D341Med (cell line): ENCODE results near the gene COL13A1.

ENCODE experiments used
- DNase-seq: peaks from one replicate; pipeline ENCODE4 v3.0.0; 2012; ENCODE audit warnings: low spot score

COL13A1 gene

GRCh38 chr10:69968830-69969229, 167.1 kb downstream of the COL13A1 start:
- no peak for DNase-seq

- no peak for DNase-seq
These were observed 168.3 kb downstream of the COL13A1 start for GRCh38 chr10:69969977-69970376.

GRCh38 chr10:69972981-69973397, 171.3 kb downstream of the COL13A1 start:
- no peak for DNase-seq

GRCh38 chr10:69973678-69974077, 172.0 kb downstream of the COL13A1 start:
- DNase-seq = no peak

GRCh38 chr10:69974551-69975155, 172.9 kb downstream of the COL13A1 start:
- no peak for DNase-seq

- no peak for DNase-seq
These were observed 175.3 kb downstream of the COL13A1 start for GRCh38 chr10:69976795-69977546.

- DNase-seq = no peak
These were observed 177.5 kb downstream of the COL13A1 start for GRCh38 chr10:69979174-69979573.

- DNase-seq = no peak
These were observed 179.0 kb downstream of the COL13A1 start for GRCh38 chr10:69980672-69981071.

GRCh38 chr10:69988094-69988493, 186.4 kb downstream of the COL13A1 start:
- DNase-seq = no peak

GRCh38 chr10:69991151-69991550, 189.4 kb downstream of the COL13A1 start:
- DNase-seq = no peak

- DNase-seq = peak; percentile 36
These were observed 192.6 kb downstream of the COL13A1 start for GRCh38 chr10:69994262-69994661.

- no peak for DNase-seq
These were observed 194.9 kb downstream of the COL13A1 start for GRCh38 chr10:69996611-69997010.

GRCh38 chr10:70000262-70000661, 198.6 kb downstream of the COL13A1 start:
- DNase-seq = no peak

GRCh38 chr10:70007116-70007820, 205.6 kb downstream of the COL13A1 start:
- DNase-seq = no peak
